Daoy (cell line): ENCODE results near the gene THAP6. TPM values are rescaled to one million over a fixed set of nuclear protein-coding genes. Genes with fewer than 3 reads are reported as not detected.
A peak's percentile ranks its signal among the peaks of the same experiment; 100 is the strongest.
"Not testable (repeated sequence)": the region's sequence is repeated elsewhere in the genome, so short reads cannot be mapped to it uniquely, and the experiment has no call there.

Source experiments
- DNase-seq: peaks from one replicate; pipeline ENCODE4 v3.0.0-alpha.2; 2015; ENCODE audit warnings: low read depth
- total RNA-seq: library from RNA; depleted of rRNA; stranded (reverse); fragments of >200 nt; shearing (Covaris generic); gene quantifications from 2 replicates; pipeline ENCODE4 v1.2.3, GENCODE V29; 2014

The THAP6 gene
- total RNA-seq, 1 experiment from 2014 or later = 9.1 TPM

- no peak for DNase-seq
Observed at GRCh38 chr4:75525086-75525485, 10.8 kb downstream of the THAP6 start.

- DNase-seq = no peak
Observed at GRCh38 chr4:75525910-75526309, 11.6 kb downstream of the THAP6 start.

- no peak for DNase-seq
Observed at GRCh38 chr4:75527482-75527881, 13.2 kb downstream of the THAP6 start.

GRCh38 chr4:75530556-75531322 is 16.5 kb downstream of the THAP6 start:
- DNase-seq = no peak

- DNase-seq = not testable (repeated sequence)
Observed at GRCh38 chr4:75531536-75532143, 17.4 kb downstream of the THAP6 start.

GRCh38 chr4:75533339-75533887 is 19.1 kb downstream of the THAP6 start:
- not testable (repeated sequence) for DNase-seq

GRCh38 chr4:75533926-75534325 is 19.7 kb downstream of the THAP6 start:
- not testable (repeated sequence) for DNase-seq

- not testable (repeated sequence) for DNase-seq
Observed at GRCh38 chr4:75537308-75537707, 23.0 kb downstream of the THAP6 start.

GRCh38 chr4:75542824-75543223 is 28.6 kb downstream of the THAP6 start:
- peak; percentile 67 for DNase-seq

GRCh38 chr4:75544220-75544619 is 29.9 kb downstream of the THAP6 start:
- not testable (repeated sequence) for DNase-seq

- no peak for DNase-seq
Observed at GRCh38 chr4:75544870-75545269, 30.6 kb downstream of the THAP6 start.

- peak; percentile 57 for DNase-seq
Observed at GRCh38 chr4:75545526-75545925, 31.3 kb downstream of the THAP6 start.

GRCh38 chr4:75547647-75548387 is 33.5 kb downstream of the THAP6 start:
- DNase-seq = peak; percentile 19

GRCh38 chr4:75549019-75549418 is 34.7 kb downstream of the THAP6 start:
- no peak for DNase-seq

GRCh38 chr4:75552452-75552851 is 38.2 kb downstream of the THAP6 start:
- no peak for DNase-seq

GRCh38 chr4:75555294-75556164 is 41.3 kb downstream of the THAP6 start, which contains the start of gene ODAPH:
Gene ODAPH, plus strand, starts transcription at chr4:75556066. Its CDS starts 17 bp downstream, at chr4:75556083.
- DNase-seq = peak; percentile 73

GRCh38 chr4:75557696-75558095 is 43.4 kb downstream of the THAP6 start:
- no peak for DNase-seq

- no peak for DNase-seq
Observed at GRCh38 chr4:75561789-75562188, 47.5 kb downstream of the THAP6 start.

- no peak for DNase-seq
Observed at GRCh38 chr4:75564023-75564422, 49.8 kb downstream of the THAP6 start.

- no peak for DNase-seq
Observed at GRCh38 chr4:75565481-75565880, 51.2 kb downstream of the THAP6 start.

GRCh38 chr4:75566911-75567310 is 52.6 kb downstream of the THAP6 start:
- DNase-seq = no peak
